HFF-Myc (cell line): ENCODE measurements around the gene LCLAT1.
A peak's percentile ranks its signal among the peaks of the same experiment; 100 is the strongest.

Experiments
- DNase-seq: peaks from one replicate; pipeline ENCODE4 v3.0.0-alpha.2; 2011; ENCODE audit warnings: low read depth; ENCODE audit errors: extremely low read depth
- H3K4me3 ChIP-seq: replicated peaks from 2 replicates; pipeline ENCODE4 v1.5.1; 2011; ENCODE audit warnings: low read depth, mild to moderate bottlenecking, control low read depth, low read length
- CTCF ChIP-seq: IDR thresholded peaks from 2 replicates; pipeline ENCODE4 v1.5.1; 2012; ENCODE audit warnings: mild to moderate bottlenecking, low read depth, low read length, control low read depth; ENCODE audit errors: missing control alignments

Gene LCLAT1

GRCh38 chr2:30443081-30443480 lies 4.0 kb upstream of the LCLAT1 start:
- no peak for TF ChIP-seq CTCF
- DNase-seq, result no peak
- no peak overlapping the region for H3K4me3 ChIP-seq

GRCh38 chr2:30444273-30444672 lies 2.8 kb upstream of the LCLAT1 start:
- no peak for DNase-seq
- no peak overlapping the region for H3K4me3 ChIP-seq
- no peak for TF ChIP-seq CTCF

- TF ChIP-seq CTCF, result no peak
- no peak overlapping the region for H3K4me3 ChIP-seq
- DNase-seq, result no peak
Measured at GRCh38 chr2:30445266-30445821, 1.7 kb upstream of the LCLAT1 start.

- peak overlapping the region; percentile 91 for H3K4me3 ChIP-seq
- no peak for DNase-seq
- TF ChIP-seq CTCF, result no peak
Measured at GRCh38 chr2:30446602-30447148, 371 bp upstream of the LCLAT1 start.

GRCh38 chr2:30448308-30448707 lies 1.3 kb downstream of the LCLAT1 start:
- no peak for TF ChIP-seq CTCF
- no peak for DNase-seq
- peak overlapping the region; percentile 91 for H3K4me3 ChIP-seq

- peak overlapping the region; percentile 91 for H3K4me3 ChIP-seq
- no peak for TF ChIP-seq CTCF
Measured at GRCh38 chr2:30448866-30449265, 1.8 kb downstream of the LCLAT1 start.

GRCh38 chr2:30450025-30450424 lies 3.0 kb downstream of the LCLAT1 start:
- no peak for TF ChIP-seq CTCF
- H3K4me3 ChIP-seq, result no peak overlapping the region
- DNase-seq, result no peak

More at GRCh38 chr2:30448866-30449265, 1.8 kb downstream of the LCLAT1 start:
- DNase-seq, result no peak
